Head of caudate nucleus (tissue), 42 donors: ENCODE results near the gene PCSK4.
A peak's percentile ranks its signal among the peaks of the same experiment; 100 is the strongest.
"Not testable (repeated sequence)": the region's sequence is repeated elsewhere in the genome, so short reads cannot be mapped to it uniquely, and the experiment has no call there.

ENCODE experiments used
- DNase-seq, 42 donors: peaks; one replicate each; pipeline versions ENCODE4 v3.0.0 to v3.0.0-alpha.2; 2020 to 2021; ENCODE audit warnings: mixed read lengths in 7 of 42
- intact Hi-C: fragments of 100-400 bp; cut with DNase I; formaldehyde crosslinking; loops from one replicate; pipeline ENCODE4 v1.15.0; 2022

PCSK4 gene

DNA sequence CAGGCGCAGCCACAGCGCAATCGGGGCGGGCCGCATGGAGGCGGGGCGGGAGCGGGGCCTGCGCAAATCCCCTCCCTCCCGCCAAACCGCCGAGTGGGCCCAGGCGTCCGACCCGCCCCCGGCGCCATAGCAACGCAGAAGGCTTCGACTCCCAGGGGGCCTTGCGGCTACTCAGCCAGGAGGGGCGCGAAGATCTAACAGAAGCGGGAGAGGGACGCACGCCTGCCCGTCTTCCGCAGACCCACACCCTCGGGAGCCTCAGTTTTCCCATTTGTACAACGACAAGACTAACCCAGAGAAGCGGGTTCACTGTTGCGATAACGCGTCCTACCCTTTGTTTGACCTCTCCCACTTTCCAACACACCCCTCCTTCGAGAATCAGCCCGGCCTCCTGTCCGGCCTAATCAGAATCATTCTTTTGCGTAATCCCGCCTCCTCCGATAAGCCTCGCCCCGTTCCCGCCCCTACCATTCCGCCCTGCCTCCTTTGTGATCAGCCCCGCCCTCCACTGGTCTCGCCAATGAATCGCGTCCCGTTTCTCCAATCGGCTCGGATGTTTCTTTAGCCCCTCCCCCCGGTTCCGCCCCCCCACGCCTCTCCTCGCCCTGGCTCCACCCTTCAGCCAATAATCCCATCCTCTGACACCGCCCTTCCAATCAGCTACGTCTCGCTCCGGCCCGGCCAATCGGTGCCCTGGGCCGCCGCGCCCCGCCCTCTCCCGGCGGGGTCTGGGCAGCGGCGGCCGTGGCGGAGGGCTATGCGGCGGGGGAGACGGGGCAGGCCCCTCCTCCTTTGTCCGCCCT is at the start of gene PCSK4:
TSS of gene PCSK4 (minus strand) at position 40 of the 803 bp plus-strand sequence. CDS start at position 36, 4 bp downstream.
- intact Hi-C loops = loop anchor here (2.0 kb wide), 1 partner anchor 18 kb away; no protein-coding TSS in a partner anchor
- peak; percentile 95 to 100 (median 99) for DNase-seq

GRCh38 chr19:1539749-1540148 is 49.6 kb upstream of the PCSK4 start:
- DNase-seq, intact Hi-C loops: not testable (repeated sequence)

- DNase-seq = no peak
- intact Hi-C loops = no loop called here
Measured at GRCh38 chr19:1538978-1539377, 48.8 kb upstream of the PCSK4 start.

DNA sequence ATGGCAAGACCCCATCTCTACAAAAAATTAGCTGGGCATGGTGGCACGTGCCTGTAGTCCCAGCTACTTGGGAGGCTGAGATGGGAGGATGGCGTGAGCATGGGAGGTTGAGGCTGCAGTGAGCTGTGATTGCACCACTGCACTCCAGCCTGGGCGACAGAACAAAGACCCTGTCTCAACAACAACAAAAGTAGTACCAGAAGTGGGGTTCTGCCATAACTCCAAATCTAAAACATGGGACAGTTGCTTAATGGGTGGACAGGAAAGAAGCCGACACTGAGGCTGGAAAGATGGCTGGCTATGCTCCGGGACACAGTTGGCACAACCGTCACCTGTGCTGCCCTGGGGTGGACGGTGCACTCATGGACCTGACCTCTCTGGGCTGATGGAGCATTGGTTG is 45.5 kb upstream of the PCSK4 start:
- DNase-seq, intact Hi-C loops: not testable (repeated sequence)

DNA sequence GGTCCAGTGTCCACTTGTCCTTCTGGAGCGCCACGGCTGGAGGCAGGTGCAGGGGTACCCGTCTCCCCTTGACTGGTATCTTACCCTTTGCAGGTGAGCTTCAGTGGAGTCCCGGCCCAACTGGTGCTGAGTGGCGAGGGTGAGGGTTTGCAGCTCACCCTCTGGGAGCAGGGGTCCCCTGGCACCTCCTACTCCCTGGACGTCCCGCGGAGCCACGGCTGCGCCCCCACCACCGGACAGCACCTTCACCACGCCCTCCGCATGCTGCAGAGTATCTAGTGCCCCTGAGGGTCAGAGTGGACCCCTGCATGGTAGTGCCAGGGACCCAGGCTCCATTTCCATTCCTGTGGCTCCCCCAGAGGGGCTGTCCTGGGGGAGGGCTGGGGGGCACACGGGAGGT is 44.8 kb upstream of the PCSK4 start:
- intact Hi-C loops = no loop called here
- no peak for DNase-seq

GRCh38 chr19:1533510-1534150 is 43.5 kb upstream of the PCSK4 start:
- no peak for DNase-seq
- intact Hi-C loops = no loop called here

DNA sequence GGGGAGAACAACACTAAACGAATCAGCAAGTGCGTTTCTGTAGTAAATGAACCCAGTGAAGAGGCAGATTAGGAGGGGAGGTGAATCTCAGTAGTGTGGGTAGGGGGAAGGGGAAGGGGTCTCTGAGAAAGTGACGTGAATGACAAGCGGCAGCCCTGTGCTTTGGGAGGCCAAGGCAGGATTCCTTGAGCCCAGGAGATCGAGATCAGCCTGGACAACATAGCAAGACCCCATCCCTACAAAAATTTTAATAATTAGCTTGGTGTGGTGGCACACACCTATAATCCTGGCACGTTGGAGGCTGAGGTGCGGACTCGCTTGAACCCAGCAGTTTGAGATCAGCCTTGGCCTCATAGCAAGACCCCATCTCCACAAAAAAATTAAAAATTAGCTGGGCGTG is 41.9 kb upstream of the PCSK4 start:
- no peak for DNase-seq
- intact Hi-C loops = no loop called here

DNA sequence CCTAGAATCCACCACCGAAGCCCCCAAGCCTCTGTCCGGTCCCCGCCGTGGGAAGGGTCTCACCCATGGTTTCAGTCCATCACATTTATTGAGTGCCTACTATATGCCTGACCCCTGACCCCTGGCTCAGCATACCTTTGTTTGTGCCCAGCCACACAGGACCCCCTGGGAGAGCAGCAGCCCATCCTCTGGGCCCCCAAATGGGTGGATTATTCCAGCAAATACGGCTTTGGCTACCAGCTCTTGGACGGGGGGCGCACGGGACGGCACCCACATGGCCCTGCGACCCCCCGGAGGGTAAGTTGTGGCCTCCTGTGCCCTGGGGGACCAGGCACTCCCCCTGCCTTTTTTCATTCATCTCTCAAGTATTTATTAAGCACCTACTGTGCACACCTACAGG is 41.4 kb upstream of the PCSK4 start:
- intact Hi-C loops = no loop called here
- DNase-seq = no peak

GRCh38 chr19:1530856-1531255 is 40.7 kb upstream of the PCSK4 start:
- intact Hi-C loops, DNase-seq: not testable (repeated sequence)

DNA sequence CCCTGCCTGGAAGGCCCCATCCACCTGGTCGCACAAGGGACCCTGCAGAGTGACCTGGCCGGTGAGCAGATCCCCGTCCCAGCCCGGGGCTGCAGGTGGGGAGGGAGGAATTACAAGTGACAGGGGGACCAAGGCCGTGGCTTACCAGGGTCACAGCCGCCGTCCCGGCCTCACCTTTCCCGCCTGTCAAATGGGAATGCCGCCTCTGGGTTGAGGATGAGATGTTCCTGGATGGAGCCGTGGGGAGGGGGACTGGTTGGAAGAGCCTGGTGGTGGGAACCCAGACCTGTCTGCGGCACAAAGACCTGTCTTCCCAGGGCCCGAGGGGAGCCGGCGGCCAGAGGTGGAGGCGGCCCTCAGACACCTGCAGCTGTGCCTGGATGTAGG is 39.3 kb upstream of the PCSK4 start:
- DNase-seq = no peak
- intact Hi-C loops = no loop called here

GRCh38 chr19:1528596-1529429 is 38.7 kb upstream of the PCSK4 start:
- DNase-seq = no peak
- intact Hi-C loops = no loop called here

DNA sequence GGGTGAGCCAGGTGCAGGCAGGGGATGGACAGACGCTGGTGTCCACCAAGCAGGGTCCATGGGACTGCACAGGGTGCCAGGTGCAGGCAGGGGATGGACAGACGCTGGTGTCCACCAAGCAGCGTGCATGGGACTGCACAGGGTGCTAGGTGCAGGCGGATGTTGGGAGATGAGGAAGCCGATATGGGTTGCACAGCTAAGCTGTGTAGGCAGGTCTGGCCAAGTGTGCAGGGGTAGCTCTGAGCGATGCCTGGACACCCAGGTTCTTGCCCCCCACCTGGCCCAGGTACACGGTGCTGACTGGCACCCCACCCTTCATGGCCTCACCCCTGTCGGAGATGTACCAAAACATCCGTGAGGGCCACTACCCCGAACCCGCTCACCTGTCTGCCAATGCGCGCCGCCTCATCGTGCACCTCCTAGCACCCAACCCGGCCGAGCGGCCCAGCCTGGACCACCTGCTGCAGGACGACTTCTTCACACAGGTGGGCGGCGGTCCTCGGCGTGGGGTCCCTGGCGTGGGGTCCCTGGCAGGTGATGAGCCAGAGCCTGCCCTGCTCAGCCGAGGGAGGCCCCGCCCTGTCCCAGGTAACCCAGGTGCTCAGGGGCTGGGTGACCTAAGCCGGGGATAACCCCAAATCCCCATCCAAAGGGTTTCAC is 37.6 kb upstream of the PCSK4 start:
- intact Hi-C loops = no loop called here
- no peak for DNase-seq

GRCh38 chr19:1526979-1527649 is 37.0 kb upstream of the PCSK4 start:
- intact Hi-C loops = no loop called here
- DNase-seq = no peak

- intact Hi-C loops = no loop called here
- no peak for DNase-seq
Measured at GRCh38 chr19:1526066-1526778, 36.1 kb upstream of the PCSK4 start.

DNA sequence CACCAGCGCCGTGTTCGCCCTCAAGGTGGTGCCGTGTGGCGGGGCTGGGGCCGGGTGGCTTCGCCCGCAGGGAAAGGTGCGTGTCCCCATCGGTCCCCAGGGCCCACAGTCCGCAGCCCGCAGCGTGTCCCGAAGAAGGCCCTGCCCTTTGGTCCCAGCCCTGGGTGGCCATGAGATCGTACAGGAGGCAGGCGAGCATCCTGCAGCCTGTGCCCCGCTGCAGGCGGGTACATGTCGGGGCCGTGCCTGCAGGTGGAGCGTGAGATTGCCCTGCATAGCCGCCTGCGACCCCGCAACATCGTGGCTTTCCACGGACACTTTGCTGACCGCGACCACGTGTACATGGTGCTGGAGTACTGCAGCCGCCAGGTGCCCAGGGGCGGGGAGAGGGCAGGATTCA is 35.2 kb upstream of the PCSK4 start:
- intact Hi-C loops = no loop called here
- no peak for DNase-seq

DNA sequence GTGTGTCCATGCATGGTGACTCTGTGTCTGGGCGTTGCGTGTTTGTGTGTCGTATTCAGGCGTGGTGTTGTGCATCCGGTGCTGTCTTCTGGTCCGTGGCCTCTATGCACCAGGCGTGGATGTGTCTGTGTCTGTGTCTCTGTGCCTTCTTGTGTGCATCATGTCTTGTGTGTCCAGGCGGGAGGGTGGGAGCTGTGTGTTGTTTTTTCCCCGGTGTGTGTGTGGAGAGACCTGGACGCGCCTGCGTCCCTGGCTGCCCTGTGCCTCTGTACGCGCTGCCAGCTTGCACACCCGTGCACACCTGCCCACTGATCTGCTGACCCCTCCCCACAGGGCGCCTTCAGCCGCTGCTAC is 34.8 kb upstream of the PCSK4 start:
- intact Hi-C loops = no loop called here
- no peak for DNase-seq

DNA sequence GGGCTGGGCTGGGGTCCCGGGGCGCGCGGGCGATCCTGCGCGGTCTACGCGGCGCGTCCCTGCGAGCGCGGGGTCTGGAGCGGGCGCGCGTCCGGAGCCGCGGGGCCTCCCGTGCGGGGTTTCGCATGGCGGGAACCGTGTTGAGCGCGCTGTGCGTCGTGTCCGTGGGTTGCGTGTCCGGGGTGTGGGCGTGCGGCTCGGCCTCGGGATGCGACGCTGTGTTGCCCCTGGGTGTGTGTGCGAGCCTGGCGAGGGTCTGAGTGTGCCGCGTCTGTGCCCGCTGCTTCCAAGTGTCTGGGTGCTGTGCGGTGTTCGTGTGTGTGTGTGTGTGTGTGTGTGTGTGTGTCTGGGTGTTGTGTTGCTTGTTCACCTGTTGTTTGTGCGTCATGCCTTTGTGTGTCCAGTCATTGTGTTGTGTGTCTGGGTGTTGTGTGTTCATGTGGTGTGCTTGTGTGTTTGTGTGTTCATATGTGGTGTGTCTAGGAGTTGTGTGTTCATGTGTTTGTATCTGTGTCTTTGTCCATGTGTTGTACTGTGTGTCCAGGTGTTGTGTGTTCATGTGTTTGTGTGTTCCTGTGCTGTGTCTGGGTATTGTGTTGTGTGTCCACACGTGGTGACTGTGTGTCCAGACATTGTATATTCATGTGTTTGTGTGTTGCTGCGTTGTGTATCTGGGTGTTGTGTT is 34.3 kb upstream of the PCSK4 start:
- DNase-seq = no peak
- intact Hi-C loops = no loop called here
